CMK (cell line): ENCODE measurements around the gene RASAL2.
"Not testable (repeated sequence)": the region's sequence is repeated elsewhere in the genome, so short reads cannot be mapped to it uniquely, and the experiment has no call there.

Experiments used
- DNase-seq: peaks from one replicate; pipeline ENCODE4 v3.0.0-alpha.2; 2010; ENCODE audit warnings: low read depth

RASAL2 gene

DNA sequence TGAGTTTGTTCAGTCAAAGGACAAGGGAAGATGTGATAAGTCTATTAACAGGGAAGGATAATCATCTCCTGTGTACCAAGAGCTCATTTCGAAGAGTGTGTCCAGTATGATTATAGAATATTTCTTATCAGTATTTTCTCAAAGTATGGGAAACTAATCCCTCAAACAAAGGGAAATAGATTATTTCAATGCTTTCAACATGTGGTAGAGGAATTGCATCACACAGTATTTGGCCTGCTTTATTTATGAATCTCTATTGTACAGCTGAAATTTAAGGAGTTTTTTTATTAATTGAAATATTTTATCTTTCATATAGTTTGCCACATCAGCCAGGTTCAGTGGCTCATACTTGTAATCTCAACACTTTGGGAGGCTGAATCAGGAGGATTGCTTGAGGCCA is 251.9 kb downstream of the RASAL2 start:
- DNase-seq: no peak

DNA sequence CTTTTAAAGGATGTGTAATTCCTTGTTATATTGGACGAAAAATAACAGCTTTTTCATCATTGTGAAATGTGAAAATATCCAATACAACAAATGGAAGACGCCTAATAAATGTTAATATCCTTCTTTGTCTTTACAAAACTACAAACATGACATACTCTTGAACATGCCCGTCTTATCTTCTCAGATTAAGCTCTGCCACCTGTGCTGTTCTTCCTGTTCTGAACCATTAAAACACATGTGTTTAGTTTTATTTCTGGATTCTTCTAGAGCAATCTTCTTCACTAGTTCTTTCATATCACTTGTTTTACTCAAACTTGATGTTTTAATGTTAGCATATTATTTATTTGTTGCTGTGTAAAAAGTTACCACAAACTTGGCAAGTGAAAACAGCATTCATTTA is 255.9 kb downstream of the RASAL2 start:
- no peak for DNase-seq

DNA sequence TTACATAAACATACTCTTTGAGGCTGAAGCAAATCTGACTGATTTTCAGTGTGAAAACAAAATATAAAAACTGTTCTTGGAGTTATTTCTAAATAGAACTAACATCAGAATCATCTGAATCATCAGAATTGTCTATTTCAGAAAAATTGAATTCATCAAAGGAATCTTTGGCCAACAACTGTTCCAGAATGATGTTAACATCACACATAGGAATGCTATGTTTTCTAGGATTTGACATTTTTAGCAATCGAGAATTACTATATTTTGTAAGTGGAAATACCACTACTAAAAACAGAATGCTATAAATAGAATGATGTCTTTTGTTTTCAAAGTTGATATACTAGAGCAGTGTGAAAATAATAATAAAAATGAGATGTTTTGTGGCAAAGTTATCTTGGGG is 258.0 kb downstream of the RASAL2 start:
- DNase-seq: not testable (repeated sequence)

DNA sequence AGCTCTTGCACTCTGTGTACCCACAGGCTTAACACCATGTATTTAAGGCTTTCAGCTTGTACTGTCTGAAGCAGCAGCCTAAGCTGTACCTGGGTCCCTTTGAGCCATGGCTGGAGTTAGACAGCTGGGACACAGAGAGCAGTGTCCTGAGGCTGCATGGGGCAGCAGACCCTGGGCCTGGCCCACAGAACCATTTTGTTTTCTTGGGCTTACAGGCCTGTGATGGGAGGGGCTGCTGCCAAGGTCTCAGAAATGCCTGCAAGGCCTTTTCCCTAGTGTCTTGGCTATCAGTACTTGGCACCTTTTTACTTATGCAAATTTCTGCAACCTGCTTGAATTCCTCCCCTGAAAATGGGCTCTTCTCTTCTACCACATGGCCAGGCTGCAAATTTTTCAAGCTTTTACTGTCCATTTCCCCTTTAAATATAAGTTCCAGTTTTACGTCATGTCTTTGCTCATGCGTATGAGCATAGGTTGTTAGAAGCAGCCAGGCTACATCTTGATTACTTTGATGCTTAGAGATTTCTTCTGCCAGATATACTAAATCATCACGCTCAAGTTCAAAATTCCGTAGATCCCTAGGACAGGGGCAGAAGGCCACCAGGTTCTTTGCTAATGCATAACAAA is 259.0 kb downstream of the RASAL2 start:
- no peak for DNase-seq

DNA sequence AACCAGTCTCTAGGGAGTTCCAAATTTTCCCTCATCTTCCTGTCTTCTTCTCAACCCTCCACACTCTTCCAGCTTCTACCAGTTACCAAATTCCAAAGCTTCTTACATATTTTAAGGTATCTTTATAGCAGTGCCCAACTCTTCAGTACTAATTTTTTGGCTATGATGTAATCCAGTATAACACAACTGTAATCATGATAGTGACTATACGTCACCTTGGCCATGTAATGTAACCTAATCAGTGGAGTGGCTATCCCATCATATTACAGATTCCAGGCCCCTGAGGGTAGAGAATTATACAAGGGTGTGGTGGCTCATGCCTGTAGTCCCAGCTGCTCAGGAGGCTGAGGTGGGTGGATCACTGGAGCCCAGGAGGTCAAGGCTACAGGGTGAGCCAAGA is 259.6 kb downstream of the RASAL2 start:
- DNase-seq: no peak

DNA sequence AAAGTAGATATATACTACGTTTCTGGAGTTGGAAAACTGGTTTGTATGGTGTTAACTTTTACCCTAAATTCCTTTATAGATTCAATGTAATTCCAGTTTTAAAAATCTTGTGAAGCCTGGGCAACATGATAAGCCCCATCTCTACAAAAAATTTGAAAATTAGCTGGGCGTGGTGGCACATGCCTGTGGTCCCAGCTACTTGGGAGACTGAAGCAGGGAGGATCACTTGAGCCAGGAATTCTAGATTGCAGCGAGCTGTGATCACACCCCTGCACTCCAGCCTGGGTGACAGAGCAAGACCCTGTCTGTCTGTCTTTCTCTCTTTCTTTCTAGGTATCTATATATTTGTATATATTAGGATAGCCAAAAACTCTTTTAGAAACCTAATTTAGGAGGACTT is 260.9 kb downstream of the RASAL2 start:
- DNase-seq: no peak

DNA sequence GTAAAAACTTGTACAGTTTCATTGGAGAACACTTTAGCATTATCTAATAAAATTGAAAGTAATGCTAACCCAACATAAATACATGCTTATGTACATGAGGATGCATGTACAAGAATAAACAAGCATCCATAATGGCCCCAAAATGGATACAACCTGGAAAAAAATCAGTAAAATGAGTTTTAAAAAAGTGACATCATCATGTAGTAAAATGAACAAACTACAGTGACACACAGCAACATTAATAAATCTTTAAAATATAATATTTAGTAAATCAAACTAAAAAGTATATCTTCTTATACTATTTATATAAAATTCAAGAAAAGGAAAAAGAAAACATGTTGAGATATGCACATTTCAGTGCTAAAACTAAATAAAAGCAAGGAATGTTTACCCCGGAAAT is 262.4 kb downstream of the RASAL2 start:
- DNase-seq: no peak

DNA sequence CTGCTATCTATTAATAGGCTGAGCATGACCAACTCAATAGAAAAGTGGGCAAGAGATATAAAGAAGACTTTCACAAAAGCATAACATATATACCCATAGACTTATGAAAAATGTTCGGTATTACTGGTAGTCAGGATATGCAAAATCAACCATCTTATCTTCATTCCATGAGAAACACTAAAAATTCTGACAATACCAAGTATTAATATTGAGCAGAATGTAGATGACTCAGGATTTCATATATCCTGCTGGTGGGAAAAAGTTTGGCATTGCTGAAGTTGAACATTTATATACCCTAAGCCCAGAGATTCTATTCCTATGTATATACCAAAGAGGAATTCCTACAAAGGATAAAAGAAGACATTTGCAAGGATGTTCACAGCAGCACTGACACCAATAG is 264.6 kb downstream of the RASAL2 start:
- DNase-seq: no peak

DNA sequence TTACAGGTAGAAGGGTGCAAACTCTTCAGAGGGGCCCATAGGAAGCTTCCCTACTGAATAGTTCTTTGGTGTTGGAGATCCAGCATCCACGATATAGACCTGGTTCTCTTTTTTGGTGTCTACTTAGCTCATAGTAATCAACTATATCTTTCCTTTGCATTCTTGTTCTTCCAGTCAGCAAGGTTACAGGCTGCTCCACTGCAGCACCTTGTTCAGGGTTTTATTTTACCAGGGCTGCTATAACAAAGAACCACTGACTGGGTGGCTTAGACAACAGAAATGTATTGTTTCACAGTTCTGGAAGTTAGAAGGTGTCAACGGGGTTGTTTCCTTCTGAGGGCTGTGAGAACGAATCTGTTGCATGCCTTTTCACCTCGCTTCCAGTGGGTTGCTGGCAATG is 266.5 kb downstream of the RASAL2 start:
- no peak for DNase-seq

DNA sequence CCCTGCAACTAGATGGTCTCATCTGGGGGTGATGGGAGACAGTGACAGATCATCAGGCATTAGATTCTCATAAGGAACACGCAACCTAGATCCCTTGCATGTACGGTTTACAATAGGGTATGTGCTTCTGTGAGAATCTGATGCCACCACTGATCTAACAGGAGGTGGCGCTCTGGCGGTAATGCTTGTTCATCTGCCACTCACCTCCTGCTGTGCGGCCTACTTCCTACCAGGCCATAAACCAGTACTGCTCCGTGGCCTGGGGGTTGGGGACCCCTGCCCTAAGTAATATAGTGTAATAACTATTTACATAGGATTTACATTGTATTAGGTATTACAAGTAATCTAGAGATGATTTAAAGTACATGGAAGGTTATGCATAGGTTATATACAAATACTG is 267.9 kb downstream of the RASAL2 start:
- no peak for DNase-seq

DNA sequence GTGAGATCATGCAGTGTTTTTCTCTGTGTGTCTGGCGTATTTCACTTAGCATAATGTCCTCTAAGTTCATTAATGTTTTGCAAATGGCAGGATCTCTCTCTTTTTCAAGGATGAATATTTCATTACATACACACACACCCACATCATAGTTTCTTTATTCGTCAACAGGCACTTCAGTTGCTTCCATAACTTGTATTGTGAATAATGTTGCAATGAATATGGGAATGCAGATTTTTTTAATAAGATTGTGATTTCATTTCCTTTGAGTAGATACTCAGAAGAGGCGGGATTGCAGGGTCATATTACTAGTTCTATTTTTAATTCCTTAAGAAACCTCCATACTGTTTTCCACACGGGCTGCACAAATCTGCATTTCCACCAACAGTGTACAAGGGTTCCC is 268.8 kb downstream of the RASAL2 start:
- DNase-seq: no peak

DNA sequence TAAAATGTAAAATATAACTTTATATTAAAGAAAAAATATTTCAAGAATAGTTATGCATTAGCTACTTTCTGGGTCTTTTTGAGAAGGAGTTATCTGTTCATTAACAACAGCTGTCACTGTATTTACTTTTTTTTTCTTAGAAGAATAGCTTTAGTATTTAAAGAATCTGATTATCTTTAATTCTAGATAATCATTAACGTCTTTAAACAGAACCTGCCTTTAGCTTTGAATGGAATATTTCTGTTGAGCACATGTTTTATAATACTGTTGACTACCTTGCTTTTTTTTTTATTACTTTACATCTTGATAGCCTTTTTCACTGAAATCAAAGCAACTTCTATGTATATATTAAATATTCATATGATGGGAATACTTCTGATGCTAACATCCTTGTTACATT is 270.9 kb downstream of the RASAL2 start:
- DNase-seq: no peak

DNA sequence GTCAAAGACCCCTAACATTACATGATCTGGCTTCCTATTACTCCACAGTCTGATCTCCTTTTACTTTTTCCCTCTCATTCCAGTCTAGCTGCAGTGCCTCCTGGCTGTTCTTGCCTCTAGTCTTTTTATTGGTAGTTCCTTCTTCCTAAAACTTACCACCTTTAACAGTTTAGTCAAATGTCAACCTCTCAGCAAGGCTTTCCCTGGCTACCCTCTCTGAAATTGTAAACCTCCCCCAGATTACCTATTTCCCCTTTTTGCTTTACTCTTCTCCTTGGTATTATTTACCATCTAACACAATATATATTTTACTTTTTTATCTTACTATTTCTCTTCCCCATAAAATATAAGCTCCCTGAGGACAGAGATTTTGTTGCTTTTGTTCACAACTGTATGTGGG is 273.2 kb downstream of the RASAL2 start:
- no peak for DNase-seq

DNA sequence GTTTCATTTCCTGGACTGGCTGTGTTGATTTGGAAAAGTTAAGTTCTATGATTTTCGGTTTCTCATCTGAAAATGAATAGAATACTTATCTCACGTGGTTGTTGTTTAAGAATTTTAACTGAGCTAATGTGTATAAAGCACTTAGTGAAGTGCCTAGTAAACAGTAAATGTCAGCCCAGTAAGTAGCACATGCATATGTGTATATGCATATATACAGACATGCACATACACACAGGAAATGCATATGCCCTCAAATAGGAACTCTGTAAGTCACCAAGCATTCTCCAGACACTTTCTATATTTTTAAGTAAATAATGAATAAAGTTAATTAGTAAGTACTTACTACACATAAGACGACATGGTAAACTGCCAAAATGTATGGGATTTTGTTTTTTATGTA is 274.3 kb downstream of the RASAL2 start:
- no peak for DNase-seq

DNA sequence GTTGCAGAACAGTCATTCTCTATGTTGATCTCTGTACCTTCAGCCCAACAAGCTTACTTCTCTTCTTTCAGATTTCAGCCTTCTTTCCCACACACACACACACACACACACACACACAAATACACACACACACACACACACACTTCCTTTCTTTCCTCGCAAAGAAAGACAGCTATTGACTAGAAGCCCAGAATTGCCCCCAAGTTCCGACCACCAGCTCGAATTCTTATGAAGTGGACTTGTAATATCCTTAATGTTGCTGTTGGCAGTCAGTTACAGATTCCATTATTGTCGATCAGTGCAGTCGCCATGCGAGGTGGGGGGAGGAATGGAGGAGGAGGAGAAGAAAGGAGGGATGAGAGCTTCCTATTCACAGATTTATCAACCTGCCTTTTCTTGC is 277.3 kb downstream of the RASAL2 start:
- DNase-seq: no peak

DNA sequence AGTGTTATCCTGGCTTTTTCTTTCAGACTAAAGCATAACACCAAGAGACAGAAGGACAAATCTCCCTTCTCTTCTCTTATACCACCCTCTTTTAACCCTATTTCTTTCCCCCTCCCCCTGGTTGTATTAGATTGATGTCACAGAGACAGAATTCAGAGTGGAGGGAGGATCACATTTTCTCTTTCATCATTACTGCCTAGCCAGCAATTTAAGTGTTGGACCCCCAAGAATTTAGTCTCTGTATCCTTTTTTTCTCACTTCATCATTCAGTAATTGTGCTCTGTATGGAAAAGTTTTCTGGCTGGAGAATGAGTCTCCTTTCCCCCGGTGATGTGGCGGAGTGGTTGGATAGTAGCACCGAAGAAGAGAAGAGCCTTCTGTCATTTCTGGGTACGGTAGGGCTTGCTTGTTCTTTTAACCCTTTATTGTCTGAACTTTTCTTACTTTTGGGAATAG is 278.1 kb downstream of the RASAL2 start:
- DNase-seq: no peak

DNA sequence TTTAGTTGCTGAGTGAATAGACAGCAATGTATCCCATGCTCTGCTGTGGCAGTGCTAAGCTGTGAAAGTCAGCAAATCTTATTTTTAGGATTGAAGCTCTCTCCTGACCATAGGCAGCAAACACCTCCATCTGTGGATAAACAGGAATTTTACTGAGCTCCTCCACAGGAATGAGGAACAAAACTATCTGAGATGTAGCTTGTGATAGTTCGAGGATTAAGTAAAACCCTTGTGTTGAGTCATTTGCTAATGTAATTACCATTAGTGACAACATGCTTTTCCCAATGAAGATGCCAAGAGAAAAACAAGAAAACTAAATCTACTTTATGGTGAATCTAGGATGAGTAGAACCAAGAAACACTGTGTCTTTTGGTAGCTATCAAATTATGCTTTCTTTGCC is 280.1 kb downstream of the RASAL2 start:
- no peak for DNase-seq

DNA sequence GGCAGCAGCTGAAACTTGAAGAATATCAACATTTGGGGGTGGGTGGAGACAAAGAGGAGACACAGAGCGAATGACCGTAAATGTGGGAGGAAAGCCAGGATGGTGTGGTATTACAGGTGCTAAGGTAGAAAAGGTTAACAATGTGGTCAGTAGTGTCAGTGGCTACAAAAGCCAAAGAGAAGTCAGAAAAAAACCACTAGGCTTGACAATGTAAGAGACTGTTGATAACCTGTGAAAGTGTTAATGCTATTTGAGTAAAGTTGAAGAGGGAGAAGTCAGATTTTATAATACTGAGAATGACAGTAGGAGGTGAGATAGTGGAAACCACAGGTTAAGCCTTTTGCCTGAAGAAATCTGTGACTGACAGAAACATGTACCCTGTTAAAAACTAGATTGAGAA is 282.1 kb downstream of the RASAL2 start:
- no peak for DNase-seq

DNA sequence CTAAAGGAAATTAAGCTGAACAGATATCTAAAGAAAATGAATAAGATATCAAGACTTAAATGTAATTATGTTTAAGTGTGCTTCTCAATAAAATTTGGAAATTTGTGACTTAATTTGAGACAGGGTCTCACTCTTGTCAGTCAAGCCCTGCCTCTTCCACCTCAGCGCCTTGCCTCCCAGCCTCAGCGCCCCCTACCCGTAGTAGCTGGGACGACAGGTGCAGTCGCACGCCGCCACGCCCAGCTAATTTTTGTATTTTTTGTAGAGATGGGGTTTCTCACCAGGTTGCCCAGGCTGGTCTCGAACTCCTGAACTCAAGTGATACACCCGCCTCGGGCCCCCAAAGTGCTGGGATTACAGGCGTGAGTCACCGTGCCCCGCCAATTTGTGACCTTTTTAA is 285.9 kb downstream of the RASAL2 start:
- DNase-seq: no peak

DNA sequence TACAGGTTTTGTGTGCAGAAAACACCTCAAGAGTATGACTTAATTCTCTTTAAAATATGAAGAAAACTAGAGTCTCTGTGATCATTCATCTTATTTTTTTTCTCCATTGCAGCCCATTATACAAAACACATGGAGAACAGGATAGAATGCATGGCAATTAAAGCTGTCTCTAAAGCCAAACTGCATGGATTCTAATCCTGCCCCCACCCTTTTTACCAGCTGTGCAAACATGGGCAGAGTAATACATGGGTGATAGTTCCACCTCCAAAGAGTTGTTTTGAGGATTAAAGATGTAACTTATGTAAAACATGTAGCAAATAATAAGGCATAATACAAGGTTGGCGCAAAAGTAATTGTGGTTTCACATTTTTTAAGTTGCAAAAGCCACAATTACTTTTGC is 288.5 kb downstream of the RASAL2 start:
- no peak for DNase-seq

DNA sequence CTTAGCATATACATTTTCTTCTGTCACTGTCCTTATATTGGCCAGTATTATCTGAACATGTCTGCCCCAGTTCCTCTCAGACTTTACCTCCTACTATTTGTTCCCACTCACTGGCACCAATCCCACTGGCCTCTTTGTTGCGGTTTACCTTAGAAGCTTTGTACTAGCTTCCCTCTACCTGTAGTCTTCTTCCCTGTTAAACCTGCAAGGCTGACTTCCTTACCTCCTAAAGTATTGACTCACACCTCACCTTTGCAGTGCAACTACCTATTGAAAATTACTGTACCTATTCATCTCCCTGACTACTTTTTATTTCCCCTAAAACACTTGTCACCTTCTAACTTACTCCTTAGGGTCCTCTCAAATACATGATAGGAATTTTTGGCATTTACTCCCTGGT is 291.8 kb downstream of the RASAL2 start:
- DNase-seq: no peak

DNA sequence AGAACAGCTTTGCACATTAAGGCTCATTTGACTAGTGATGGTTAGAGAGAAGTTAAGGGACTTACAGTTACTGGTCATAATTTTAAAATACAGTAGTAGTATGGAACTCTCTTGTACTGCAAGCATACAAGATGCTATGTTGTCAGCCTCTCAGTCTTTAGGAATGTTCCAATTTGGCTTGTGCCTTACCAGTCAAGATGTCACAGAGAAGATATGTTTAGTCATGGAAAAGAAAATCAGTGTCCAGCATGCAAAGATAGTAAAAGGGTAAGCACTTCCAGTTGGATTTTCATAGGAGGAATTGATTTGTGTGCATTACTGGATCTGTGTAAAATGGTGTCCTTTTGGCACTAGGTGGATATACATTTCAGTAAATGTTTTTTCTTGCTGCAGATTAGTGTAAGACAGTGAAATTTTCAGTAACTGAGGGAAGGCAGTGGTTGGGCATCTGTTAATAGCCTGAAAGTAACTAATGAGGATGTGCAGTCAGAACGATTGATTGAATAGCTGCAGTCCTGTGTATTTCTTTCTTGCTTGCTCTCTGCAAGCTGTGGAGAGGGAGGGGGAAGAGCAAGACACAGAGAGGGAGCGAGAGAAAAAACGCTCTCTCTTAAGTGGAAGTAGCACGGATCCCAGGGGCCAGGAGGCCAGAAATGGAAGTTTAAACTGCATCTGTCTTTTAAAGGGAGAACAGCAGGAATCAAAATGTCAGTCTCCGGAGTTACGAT is 294.7 kb downstream of the RASAL2 start:
- no peak for DNase-seq

DNA sequence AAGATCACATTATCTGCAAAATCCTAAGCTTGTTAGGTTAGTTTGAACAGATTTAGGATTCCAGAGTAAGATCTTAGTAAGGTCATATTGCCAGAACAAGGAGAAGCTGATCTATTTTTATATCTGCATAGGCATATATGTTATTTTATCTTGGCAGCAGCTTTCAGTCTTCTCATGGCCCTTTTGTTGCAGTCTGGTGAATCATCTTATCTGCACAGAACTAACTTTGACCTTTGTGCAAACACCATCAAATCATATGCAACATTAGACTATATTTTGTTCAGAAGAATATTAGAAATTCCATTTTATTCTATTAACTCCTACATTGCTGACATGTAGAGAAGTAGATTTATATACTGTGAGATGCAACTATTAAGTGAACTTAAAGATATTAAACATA is 295.5 kb downstream of the RASAL2 start:
- DNase-seq: no peak

DNA sequence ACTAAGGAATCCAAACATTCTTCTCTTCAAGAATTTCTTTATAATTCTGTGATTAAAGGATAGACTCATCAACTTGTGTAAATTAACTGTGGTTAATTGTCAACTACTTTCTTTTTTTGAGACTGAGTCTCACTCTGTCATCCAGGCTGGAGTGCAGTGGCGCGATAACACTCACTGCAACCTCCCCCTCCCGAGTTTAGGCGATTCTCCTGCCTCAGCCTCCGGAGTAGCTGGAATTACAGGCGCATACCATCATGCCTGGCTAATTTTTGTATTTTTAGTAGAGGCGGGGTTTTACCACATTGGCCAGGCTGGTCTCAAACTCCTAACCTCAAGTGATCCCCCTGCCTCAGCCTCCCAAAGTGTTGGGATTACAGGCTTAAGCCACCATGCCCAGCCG is 296.4 kb downstream of the RASAL2 start:
- not testable (repeated sequence) for DNase-seq
